PC-9 (cell line): ENCODE data around the gene NIP7. TPM values are rescaled to one million over a fixed set of nuclear protein-coding genes. Genes with fewer than 3 reads are reported as not detected.

Source experiments
- BruUV-seq: library from RNA; stranded (reverse); fragments of 400-500 nt; replicated peaks from 2 replicates; lab custom pipeline; 2021; lab: Mats Ljungman, UMichigan
- CTCF ChIA-PET: fragments of 300-600 bp; sonication (Branson Sonifier 250); formaldehyde crosslinking; loops from one replicate; lab custom pipeline; 2022; ENCODE audit warnings: antibody characterized with exemption; lab: Charles Lee
- POLR2A ChIA-PET: fragments of 300-600 bp; sonication (Branson Sonifier 250); formaldehyde crosslinking; loops from one replicate; lab custom pipeline; 2022; ENCODE audit warnings: antibody characterized with exemption; ENCODE audit not compliant: unreplicated experiment; lab: Charles Lee
- DNase-seq, 2 experiments: peaks; one replicate each; pipeline versions ENCODE4 v3.0.0 to v3.0.0-alpha.2; 2015 to 2022; ENCODE audit warnings: mixed read lengths in 1 of 2
- H2AFZ ChIP-seq: fragments of 200-600 bp; sonication (generic); 2 replicates; pipeline ENCODE4 v1.8.1; 2017; ENCODE audit warnings: antibody characterized with exemption
- H3F3A ChIP-seq: fragments of 200-600 bp; sonication (generic); 2 replicates; pipeline ENCODE4 v1.8.1; 2017; ENCODE audit warnings: antibody characterized with exemption, mild to moderate bottlenecking, low read depth; ENCODE audit not compliant: insufficient read depth
- H3K27ac ChIP-seq: fragments of 200-600 bp; sonication (generic); 2 replicates; pipeline ENCODE4 v1.6.1; 2016; ENCODE audit warnings: mixed run types
- H3K27me3 ChIP-seq: fragments of 200-600 bp; sonication (generic); 2 replicates; pipeline ENCODE4 v1.6.1; 2016; ENCODE audit warnings: low read depth, mixed run types; ENCODE audit not compliant: insufficient read depth
- H3K36me3 ChIP-seq: fragments of 200-600 bp; sonication (generic); 2 replicates; pipeline ENCODE4 v1.6.1; 2016; ENCODE audit warnings: low read depth, mixed run types
- H3K4me1 ChIP-seq: fragments of 200-600 bp; sonication (generic); replicated peaks from 2 replicates; pipeline ENCODE4 v1.6.1; 2016; ENCODE audit warnings: mixed run types; ENCODE audit not compliant: insufficient read depth
- H3K4me2 ChIP-seq: fragments of 200-600 bp; sonication (generic); 2 replicates; pipeline ENCODE4 v1.6.1; 2017; ENCODE audit warnings: mixed run types
- H3K4me3 ChIP-seq: fragments of 200-600 bp; sonication (generic); 2 replicates; pipeline ENCODE4 v1.6.1; 2016; ENCODE audit warnings: mixed run types
- H3K79me2 ChIP-seq: fragments of 200-600 bp; sonication (generic); 2 replicates; pipeline ENCODE4 v1.6.1; 2017; ENCODE audit warnings: low read depth, mixed run types
- H3K9me2 ChIP-seq: fragments of 200-600 bp; sonication (generic); 2 replicates; pipeline ENCODE4 v1.8.1; 2017; ENCODE audit warnings: mild to moderate bottlenecking; ENCODE audit not compliant: insufficient read depth
- H3K9me3 ChIP-seq: fragments of 200-600 bp; sonication (generic); 2 replicates; pipeline ENCODE4 v1.8.1; 2016; ENCODE audit warnings: low read depth; ENCODE audit not compliant: insufficient read depth
- H4K20me1 ChIP-seq: fragments of 200-600 bp; sonication (generic); 2 replicates; pipeline ENCODE4 v1.8.1; 2017; ENCODE audit not compliant: insufficient read depth
- CTCF ChIP-seq: fragments of 200-600 bp; sonication (generic); conservative IDR thresholded peaks from 2 replicates; pipeline ENCODE4 v1.6.1; 2017; ENCODE audit warnings: mixed run types, antibody characterized with exemption, mild to moderate bottlenecking, moderate library complexity
- EZH2 ChIP-seq: fragments of 200-600 bp; sonication (generic); IDR thresholded peaks from 2 replicates; pipeline ENCODE4 v1.8.0; 2017; ENCODE audit warnings: antibody characterized with exemption, low read depth
- intact Hi-C: fragments of 100-400 bp; cut with micrococcal nuclease; formaldehyde crosslinking; loops from one replicate; pipeline ENCODE4 v1.10.0; 2022; ENCODE audit not compliant: unreplicated experiment
- total RNA-seq: library from RNA; stranded (reverse); gene quantifications from 2 replicates; pipeline ENCODE4 v1.2.3, GENCODE V29; 2021

Gene NIP7
- total RNA-seq, 1 experiment from 2014 or later: 23.6 TPM

GRCh38 chr16:69316595-69317034 lies 23.0 kb upstream of the NIP7 start:
- Histone ChIP-seq H3F3A (peaks cover 16% of the 10 kb centered on the region; the same call in 1 of the 2 replicates), H3K27me3 (no peaks in the 10 kb centered on the region), H3K4me3 (no peak overlapping the region), H3K9me2 (no peaks in the 10 kb centered on the region), H3K79me2 (peaks cover 31% of the 10 kb centered on the region), H2AFZ (no peak overlapping the region), H3K4me1 (peaks cover 8% of the 10 kb centered on the region; the same call in 1 of the 2 replicates), H4K20me1 (peaks cover 21% of the 10 kb centered on the region), H3K27ac (no peak overlapping the region), H3K9me3 (no peaks in the 10 kb centered on the region), H3K4me2 (no peak overlapping the region), H3K36me3 (peaks cover 9% of the 10 kb centered on the region)
- TF ChIP-seq CTCF (no peak), EZH2 (no peak)
- BruUV-seq: no TSS peak
- intact Hi-C loops: no loop called here
- ChIA-PET CTCF (no interaction called here), POLR2A (no interaction called here)
- DNase-seq: no peak

DNA sequence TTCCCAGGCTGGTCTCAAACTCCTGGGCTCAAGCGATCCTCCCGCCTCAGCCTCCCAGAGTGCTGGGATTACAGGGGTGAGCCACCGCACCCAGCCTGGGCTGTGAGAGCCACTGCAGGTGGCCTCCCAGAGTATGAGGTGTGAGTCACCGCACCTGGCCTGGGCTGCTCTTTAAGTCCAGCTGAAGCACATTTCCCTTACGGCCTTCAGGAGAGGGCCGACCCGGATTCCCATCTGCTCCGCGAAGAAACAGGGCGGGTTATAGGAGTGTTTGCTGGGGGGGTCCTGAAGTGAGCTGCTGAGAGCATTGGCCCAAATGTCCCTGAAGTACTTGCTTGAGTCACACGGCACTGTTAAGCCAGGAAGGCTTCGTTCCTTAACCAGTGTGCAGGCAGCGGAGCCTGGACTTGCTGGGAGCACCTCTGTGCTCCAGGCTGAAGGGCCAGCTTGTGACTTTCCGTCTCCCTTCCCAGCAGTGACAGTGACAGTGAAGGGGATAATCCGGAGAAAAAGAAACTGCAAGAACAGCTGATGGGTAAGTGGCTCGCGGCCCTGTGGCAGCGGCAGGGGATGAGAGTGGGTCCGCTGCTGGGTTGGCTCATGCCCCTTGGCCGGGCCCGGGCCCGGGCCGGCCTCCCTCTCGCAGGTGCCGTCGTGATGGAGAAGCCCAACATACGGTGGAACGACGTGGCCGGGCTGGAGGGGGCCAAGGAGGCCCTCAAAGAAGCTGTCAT lies 21.2 kb upstream of the NIP7 start:
- Histone ChIP-seq H3K4me2 (no peak overlapping the region), H3F3A (peaks cover 13% of the 10 kb centered on the region; the same call in 1 of the 2 replicates), H3K4me1 (no peaks in the 10 kb centered on the region), H2AFZ (no peak overlapping the region), H3K79me2 (peaks cover 25% of the 10 kb centered on the region), H3K9me3 (no peaks in the 10 kb centered on the region), H3K4me3 (no peak overlapping the region), H3K9me2 (no peaks in the 10 kb centered on the region), H3K27ac (no peak overlapping the region), H3K27me3 (no peaks in the 10 kb centered on the region), H3K36me3 (peaks cover 8% of the 10 kb centered on the region), H4K20me1 (peaks cover 22% of the 10 kb centered on the region)
- no TSS peak for BruUV-seq
- DNase-seq: no peak
- CTCF ChIA-PET: no interaction called here
- POLR2A ChIA-PET: interaction anchor here (0.6 kb wide), 1 partner anchor 23 kb away, joined by 4 read pairs; no protein-coding TSS in a partner anchor
- intact Hi-C loops: no loop called here
- TF ChIP-seq CTCF (no peak), EZH2 (no peak)

- no peaks in the 10 kb centered on the region for H3K27me3 ChIP-seq
- no peak overlapping the region for H3K4me3 ChIP-seq
- H3K4me2 ChIP-seq: no peak overlapping the region
- BruUV-seq: no TSS peak
- ChIA-PET CTCF (no interaction called here), POLR2A (no interaction called here)
- H3K36me3 ChIP-seq: peaks cover 5% of the 10 kb centered on the region; the same call in 1 of the 2 replicates
- DNase-seq: no peak
- H3K9me3 ChIP-seq: no peaks in the 10 kb centered on the region
- no peak overlapping the region for H2AFZ ChIP-seq
- peaks cover 11% of the 10 kb centered on the region; the same call in 1 of the 2 replicates for H3F3A ChIP-seq
- intact Hi-C loops: no loop called here
- TF ChIP-seq CTCF (no peak), EZH2 (no peak)
- no peak overlapping the region for H3K27ac ChIP-seq
- peaks cover 23% of the 10 kb centered on the region for H4K20me1 ChIP-seq
- peaks cover 23% of the 10 kb centered on the region for H3K79me2 ChIP-seq
- H3K4me1 ChIP-seq: no peaks in the 10 kb centered on the region
- H3K9me2 ChIP-seq: no peaks in the 10 kb centered on the region
Measured at GRCh38 chr16:69318911-69319289, 20.7 kb upstream of the NIP7 start.
